CD4-positive, alpha-beta T cell (primary cell): Measurements from ENCODE around the gene ADAMTS12. TPM values are rescaled to one million over a fixed set of nuclear protein-coding genes. Genes with fewer than 3 reads are reported as not detected.
"Not testable (repeated sequence)": the region's sequence is repeated elsewhere in the genome, so short reads cannot be mapped to it uniquely, and the experiment has no call there.

Experiments
- ATAC-seq: fragments of 200-7000 bp; cut with Tn5 transposase; one replicate; pipeline ENCODE4 v1.10.0; 2022; ENCODE audit warnings: mild to moderate bottlenecking; ENCODE audit not compliant: poor library complexity
- CTCF ChIA-PET: fragments of 350-600 bp; sonication (Branson Sonifier 250); formaldehyde crosslinking; loops from one replicate; lab custom pipeline; 2021; ENCODE audit warnings: antibody characterized with exemption, inconsistent platforms; lab: Charles Lee
- POLR2A ChIA-PET: fragments of 350-600 bp; sonication (Branson Sonifier 250); formaldehyde crosslinking; loops from one replicate; lab custom pipeline; 2021; ENCODE audit warnings: antibody characterized with exemption, inconsistent platforms; lab: Charles Lee
- DNase-seq, 14 experiments: peaks; one replicate each; pipeline ENCODE4 v3.0.0-alpha.2; 2013 to 2020; ENCODE audit warnings: mixed read lengths in 2 of 14
- H3K27ac ChIP-seq, 2 donors: one replicate each; pipeline versions ENCODE4 v1.5.1 to v1.7.0; 2013; ENCODE audit warnings: low read length in 2 of 2, low read depth in 1 of 2, mild to moderate bottlenecking in 1 of 2
- H3K27me3 ChIP-seq, 2 experiments: 1 replicate in 1 of 2; 2 replicates in 1 of 2; pipeline versions ENCODE4 v1.6.1 to v1.7.0; 2013; ENCODE audit warnings: low read length in 2 of 2, control low read depth in 1 of 2, mild to moderate bottlenecking in 1 of 2, moderate library complexity in 1 of 2; ENCODE audit not compliant: insufficient read depth in 2 of 2, control insufficient read depth in 1 of 2
- H3K36me3 ChIP-seq: one replicate; pipeline ENCODE4 v1.6.1; 2013; ENCODE audit warnings: low read length, control low read depth; ENCODE audit not compliant: insufficient read depth
- H3K4me1 ChIP-seq: one replicate; pipeline ENCODE4 v1.6.1; 2013; ENCODE audit warnings: low read length, control low read depth; ENCODE audit not compliant: insufficient read depth
- H3K4me3 ChIP-seq: one replicate; pipeline ENCODE4 v1.5.1; 2013; ENCODE audit warnings: mild to moderate bottlenecking, low read length, moderate library complexity
- H3K9me3 ChIP-seq, 2 experiments: 1 replicate in 1 of 2; 2 replicates in 1 of 2; pipeline versions ENCODE4 v1.6.1 to v1.7.0; 2013; ENCODE audit warnings: low read length in 2 of 2, mild to moderate bottlenecking in 2 of 2, control low read depth in 1 of 2, moderate library complexity in 1 of 2; ENCODE audit not compliant: control insufficient read depth in 1 of 2, insufficient read depth in 1 of 2
- H3K27ac Mint-ChIP-seq: one replicate; pipeline ENCODE4 v1.8.0; 2020; ENCODE audit warnings: mixed read lengths
- H3K27me3 Mint-ChIP-seq: one replicate; pipeline ENCODE4 v1.8.0; 2021; ENCODE audit warnings: mixed read lengths
- H3K36me3 Mint-ChIP-seq: one replicate; pipeline ENCODE4 v1.8.0; 2021; ENCODE audit warnings: low read depth, mixed read lengths
- H3K4me1 Mint-ChIP-seq: one replicate; pipeline ENCODE4 v1.8.0; 2021; ENCODE audit warnings: low read depth, mixed read lengths
- H3K4me3 Mint-ChIP-seq: one replicate; pipeline ENCODE4 v1.8.0; 2020; ENCODE audit warnings: mild to moderate bottlenecking, mixed read lengths
- H3K9me3 Mint-ChIP-seq: one replicate; pipeline ENCODE4 v1.8.0; 2020; ENCODE audit warnings: mixed read lengths
- intact Hi-C, 2 experiments: fragments of 100-400 bp; cut with DNase I in 1 of 2; cut with micrococcal nuclease in 1 of 2; formaldehyde crosslinking; loops; one replicate each; pipeline versions ENCODE4 v1.15.1 to v1.9.0; 2023 to 2025; cut with DNase I, micrococcal nuclease
- total RNA-seq, 174 experiments: library from RNA in 2 of 174; stranded (reverse) in 2 of 174; gene quantifications; one replicate each; pipeline ENCODE4 v1.2.3 and lab custom pipeline; 2021 to 2026
- TF ChIP-seq, protein P1 (sequence below): fragments of 200-600 bp; IDR thresholded peaks from one replicate; pipeline ENCODE4 v1.8.0; 2022; ENCODE audit warnings: antibody characterized with exemption, mild to moderate bottlenecking

Gene ADAMTS12
- total RNA-seq, 2 experiments from 2014 or later = 0.06 TPM; not detected in 1

DNA sequence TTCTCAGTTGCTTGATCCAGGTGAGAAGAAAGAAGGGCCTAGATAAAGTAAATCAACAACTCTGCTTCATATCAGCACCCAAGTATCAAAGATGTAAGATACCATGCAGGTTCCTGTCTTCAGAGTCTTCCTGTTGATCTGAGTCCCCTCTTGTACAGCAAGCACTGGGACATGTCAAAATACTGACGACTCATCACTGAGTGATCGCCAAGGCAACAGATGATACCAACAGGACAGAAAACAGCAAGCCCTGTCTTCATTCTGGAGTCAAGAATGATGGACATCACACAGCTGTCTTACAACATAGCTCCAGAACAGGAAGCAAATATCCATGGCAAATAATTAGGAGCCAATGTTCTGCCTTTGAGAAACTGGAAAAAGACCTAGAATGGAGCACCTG lies 367.3 kb downstream of the ADAMTS12 start:
- Histone ChIP-seq H3K36me3 (no peaks in the 10 kb centered on the region), H3K27ac (no peak overlapping the region), H3K9me3 (no peaks in the 10 kb centered on the region), H3K4me1 (no peaks in the 10 kb centered on the region), H3K4me3 (no peak overlapping the region), H3K27me3 (no peaks in the 10 kb centered on the region)
- Mint-ChIP-seq H3K36me3 (no peaks in the 10 kb centered on the region), H3K4me1 (no peaks in the 10 kb centered on the region), H3K27ac (no peak overlapping the region), H3K9me3 (no peaks in the 10 kb centered on the region), H3K27me3 (peaks cover 7% of the 10 kb centered on the region), H3K4me3 (no peak overlapping the region)
- ATAC-seq = no peak
- TF ChIP-seq, protein P1, sequence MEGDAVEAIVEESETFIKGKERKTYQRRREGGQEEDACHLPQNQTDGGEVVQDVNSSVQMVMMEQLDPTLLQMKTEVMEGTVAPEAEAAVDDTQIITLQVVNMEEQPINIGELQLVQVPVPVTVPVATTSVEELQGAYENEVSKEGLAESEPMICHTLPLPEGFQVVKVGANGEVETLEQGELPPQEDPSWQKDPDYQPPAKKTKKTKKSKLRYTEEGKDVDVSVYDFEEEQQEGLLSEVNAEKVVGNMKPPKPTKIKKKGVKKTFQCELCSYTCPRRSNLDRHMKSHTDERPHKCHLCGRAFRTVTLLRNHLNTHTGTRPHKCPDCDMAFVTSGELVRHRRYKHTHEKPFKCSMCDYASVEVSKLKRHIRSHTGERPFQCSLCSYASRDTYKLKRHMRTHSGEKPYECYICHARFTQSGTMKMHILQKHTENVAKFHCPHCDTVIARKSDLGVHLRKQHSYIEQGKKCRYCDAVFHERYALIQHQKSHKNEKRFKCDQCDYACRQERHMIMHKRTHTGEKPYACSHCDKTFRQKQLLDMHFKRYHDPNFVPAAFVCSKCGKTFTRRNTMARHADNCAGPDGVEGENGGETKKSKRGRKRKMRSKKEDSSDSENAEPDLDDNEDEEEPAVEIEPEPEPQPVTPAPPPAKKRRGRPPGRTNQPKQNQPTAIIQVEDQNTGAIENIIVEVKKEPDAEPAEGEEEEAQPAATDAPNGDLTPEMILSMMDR = no peak
- intact Hi-C loops = no loop called here
- POLR2A ChIA-PET = no interaction called here
- CTCF ChIA-PET = no interaction called here
- DNase-seq = no peak

DNA sequence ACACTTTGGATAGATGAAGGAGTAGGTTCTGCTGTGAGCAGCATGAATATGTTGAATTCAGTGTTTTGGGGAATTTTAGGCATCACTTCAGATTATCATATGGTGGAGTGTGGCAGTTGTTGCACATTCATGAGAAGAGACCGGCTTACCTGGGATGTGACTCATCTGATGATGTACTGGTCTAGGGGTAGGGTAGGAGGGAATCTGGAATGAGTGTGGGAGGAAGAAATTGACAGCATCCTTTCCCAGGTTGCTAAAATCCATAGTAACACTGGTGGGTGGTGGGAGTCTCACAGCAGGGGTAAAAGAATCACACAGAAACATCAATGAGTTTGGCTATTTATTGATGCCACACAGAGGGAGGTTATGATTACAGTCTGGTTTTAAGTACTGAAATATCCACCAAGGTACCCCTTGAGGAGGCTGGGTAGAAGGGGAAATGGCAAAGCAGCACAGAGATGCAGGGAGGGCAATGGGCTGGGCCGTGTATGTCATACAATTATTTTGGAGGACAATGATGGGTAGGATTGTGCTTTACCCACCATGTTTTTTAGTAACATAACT lies 368.5 kb downstream of the ADAMTS12 start:
- H3K4me1 Mint-ChIP-seq = no peaks in the 10 kb centered on the region
- H3K27ac Mint-ChIP-seq = no peak overlapping the region
- DNase-seq (no peak), ATAC-seq (no peak)
- H3K27me3 Mint-ChIP-seq = peaks cover 11% of the 10 kb centered on the region
- TF ChIP-seq, protein P1 = no peak
- ChIA-PET POLR2A (no interaction called here), CTCF (no interaction called here)
- H3K36me3 Mint-ChIP-seq = no peaks in the 10 kb centered on the region
- Histone ChIP-seq H3K27ac (no peak overlapping the region), H3K4me1 (no peaks in the 10 kb centered on the region), H3K27me3 (no peaks in the 10 kb centered on the region), H3K36me3 (no peaks in the 10 kb centered on the region), H3K4me3 (no peak overlapping the region), H3K9me3 (no peaks in the 10 kb centered on the region)
- intact Hi-C loops = no loop called here
- H3K4me3 Mint-ChIP-seq = no peak overlapping the region
- H3K9me3 Mint-ChIP-seq = no peaks in the 10 kb centered on the region

DNA sequence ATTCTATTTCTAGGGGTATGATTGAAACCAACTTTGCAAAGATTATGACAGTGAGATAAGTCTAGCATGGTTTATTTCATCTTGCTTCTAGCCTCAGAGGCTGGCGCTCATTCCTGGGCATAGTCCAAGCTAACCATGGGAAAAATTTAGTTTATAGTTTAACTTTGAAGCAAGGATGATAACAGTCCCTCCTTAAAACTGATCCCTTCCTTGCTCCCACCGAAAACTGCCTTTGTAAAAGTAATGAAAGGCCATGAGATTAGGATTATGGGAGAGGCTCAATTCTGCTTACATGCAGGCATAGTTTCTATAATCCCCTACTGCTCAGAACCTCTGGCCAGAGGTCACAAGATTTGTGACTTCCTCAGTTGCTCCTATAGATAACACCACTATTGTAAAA lies 375.4 kb downstream of the ADAMTS12 start:
- Histone ChIP-seq H3K27me3 (no peaks in the 10 kb centered on the region), H3K27ac (no peak overlapping the region), H3K9me3 (no peaks in the 10 kb centered on the region), H3K36me3 (no peaks in the 10 kb centered on the region), H3K4me3 (no peak overlapping the region), H3K4me1 (no peaks in the 10 kb centered on the region)
- POLR2A ChIA-PET = no interaction called here
- Mint-ChIP-seq H3K9me3 (no peaks in the 10 kb centered on the region), H3K4me1 (no peaks in the 10 kb centered on the region), H3K27me3 (peaks cover 7% of the 10 kb centered on the region), H3K27ac (no peak overlapping the region), H3K36me3 (no peaks in the 10 kb centered on the region), H3K4me3 (no peak overlapping the region)
- intact Hi-C loops = no loop called here
- DNase-seq (no peak), ATAC-seq (no peak)
- CTCF ChIA-PET = no interaction called here
- TF ChIP-seq, protein P1 = no peak

DNA sequence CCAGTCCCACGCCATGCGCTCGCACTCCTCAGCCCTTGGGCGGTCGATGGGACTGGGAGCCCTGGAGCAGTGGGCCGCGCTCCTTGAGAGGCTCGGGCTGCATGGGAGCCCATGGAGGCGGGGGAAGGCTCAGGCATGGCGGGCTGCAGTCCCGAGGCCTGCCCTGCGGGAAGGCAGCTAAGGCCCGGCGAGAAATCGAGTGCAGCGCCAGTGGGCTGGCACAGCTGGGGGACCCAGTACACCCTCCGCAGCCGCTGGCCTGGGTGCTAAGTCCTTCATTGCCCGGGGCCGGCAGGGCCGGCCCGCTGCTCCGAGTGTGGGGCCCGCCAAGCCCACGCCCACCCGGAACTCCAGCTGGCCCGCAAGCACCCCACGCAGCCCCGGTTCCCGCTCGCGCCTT lies 376.4 kb downstream of the ADAMTS12 start:
- DNase-seq, CTCF ChIA-PET, intact Hi-C loops, H3K27ac ChIP-seq, H3K4me3 Mint-ChIP-seq, H3K4me3 ChIP-seq, POLR2A ChIA-PET, ATAC-seq, H3K9me3 ChIP-seq, H3K27me3 Mint-ChIP-seq, H3K4me1 ChIP-seq, H3K27ac Mint-ChIP-seq, H3K36me3 ChIP-seq, H3K4me1 Mint-ChIP-seq, H3K9me3 Mint-ChIP-seq, H3K27me3 ChIP-seq, H3K36me3 Mint-ChIP-seq: not testable (repeated sequence)
